H1 (cell line): ENCODE measurements around the gene MAPT.

ENCODE experiments used
- ATF2 ChIP-seq: IDR thresholded peaks from 2 replicates; pipeline ENCODE4 v1.6.1; 2012; ENCODE audit warnings: low read length, inconsistent platforms
- CEBPB ChIP-seq: IDR thresholded peaks from 2 replicates; pipeline ENCODE4 v1.6.1; 2012; ENCODE audit warnings: low read depth, low read length

- TF ChIP-seq ATF2, result no peak
- TF ChIP-seq CEBPB, result no peak
Observed at GRCh38 chr17:46042925-46043324, 148.6 kb downstream of the MAPT start.
